ENCODE measurements around the gene PLEKHM3. TPM values are rescaled to one million over a fixed set of nuclear protein-coding genes. Genes with fewer than 3 reads are reported as not detected.

PLEKHM3 gene
- total RNA-seq, 2 experiments from 2014 or later: 11.3 to 11.6 TPM

- Mint-ChIP-seq H3K4me3 (peak overlapping the region; percentile 35), H3K27me3 (peaks cover 27% of the 10 kb centered on the region), H3K4me1 (ENCODE audit: low read depth) (peaks cover 26% of the 10 kb centered on the region), H3K9me3 (no peaks in the 10 kb centered on the region), H3K36me3 (ENCODE audit: low read depth) (peaks cover 10% of the 10 kb centered on the region), H3K27ac (no peak overlapping the region)
- ChIA-PET CTCF (no interaction called here), POLR2A (no interaction called here)
- peaks cover 5 to 6% of the 10 kb centered on the region in 2 experiments for H3K27me3 ChIP-seq (ENCODE audit: control insufficient read depth in 1 of 2, insufficient read depth in 2 of 2, low read length in 2 of 2)
- H3K4me1 ChIP-seq (ENCODE audit: insufficient read depth, low read length): peaks cover 33% of the 10 kb centered on the region
- no peak for TF ChIP-seq CTCF (IDR thresholded peaks at IDR 0.05)
- intact Hi-C loops (cut with DNase I, micrococcal nuclease): no loop called here
- H3K27ac ChIP-seq (ENCODE audit: low read depth in 1 of 2, low read length in 2 of 2): no peak overlapping the region
- no peaks in the 10 kb centered on the region for H3K36me3 ChIP-seq (ENCODE audit: insufficient read depth, low read length)
- DNase-seq: peak in 7 of 14 experiments; percentile 5 to 56 (median 26)
- ATAC-seq (ENCODE audit: poor library complexity): no peak
- no peak overlapping the region for H3K4me3 ChIP-seq (ENCODE audit: low read length)
- peaks cover 0 to 8% of the 10 kb centered on the region in 2 experiments for H3K9me3 ChIP-seq (ENCODE audit: control insufficient read depth in 1 of 2, insufficient read depth in 1 of 2, low read length in 2 of 2)
Observed at GRCh38 chr2:207772081-207772843, 253.1 kb downstream of the PLEKHM3 start.

- no peak overlapping the region for H3K27ac ChIP-seq (ENCODE audit: low read depth in 1 of 2, low read length in 2 of 2)
- peaks cover 10% of the 10 kb centered on the region for H3K36me3 Mint-ChIP-seq (ENCODE audit: low read depth)
- no peaks in the 10 kb centered on the region for H3K36me3 ChIP-seq (ENCODE audit: insufficient read depth, low read length)
- no peak overlapping the region for H3K4me3 ChIP-seq (ENCODE audit: low read length)
- intact Hi-C loops (cut with DNase I, micrococcal nuclease): no loop called here
- peaks cover 11 to 14% of the 10 kb centered on the region in 2 experiments for H3K27me3 ChIP-seq (ENCODE audit: control insufficient read depth in 1 of 2, insufficient read depth in 2 of 2, low read length in 2 of 2)
- no peak for TF ChIP-seq CTCF (IDR thresholded peaks at IDR 0.05)
- no peak for ATAC-seq (ENCODE audit: poor library complexity)
- no peak overlapping the region for H3K27ac Mint-ChIP-seq
- H3K9me3 Mint-ChIP-seq: no peaks in the 10 kb centered on the region
- peaks cover 33% of the 10 kb centered on the region for H3K4me1 Mint-ChIP-seq (ENCODE audit: low read depth)
- DNase-seq: no peak
- peaks cover 0 to 11% of the 10 kb centered on the region in 2 experiments for H3K9me3 ChIP-seq (ENCODE audit: control insufficient read depth in 1 of 2, insufficient read depth in 1 of 2, low read length in 2 of 2)
- ChIA-PET POLR2A (no interaction called here), CTCF (no interaction called here)
- H3K4me1 ChIP-seq (ENCODE audit: insufficient read depth, low read length): peaks cover 40% of the 10 kb centered on the region
- H3K27me3 Mint-ChIP-seq: peaks cover 34% of the 10 kb centered on the region
- peak overlapping the region; percentile 39 for H3K4me3 Mint-ChIP-seq
Observed at GRCh38 chr2:207771421-207771820, 253.9 kb downstream of the PLEKHM3 start.

Other genes with a start within 250 kb of the PLEKHM3 start
- not detected for gene CRYGD, start 99.0 kb upstream of the PLEKHM3 start, total RNA-seq
- not detected for gene CRYGC, start 104.3 kb upstream of the PLEKHM3 start, total RNA-seq
- not detected for gene CRYGB, start 120.6 kb upstream of the PLEKHM3 start, total RNA-seq
- gene CRYGA, start 138.1 kb upstream of the PLEKHM3 start, total RNA-seq: not detected
- not detected for gene C2orf80, start 164.5 kb upstream of the PLEKHM3 start, total RNA-seq
- gene IDH1, start 229.5 kb upstream of the PLEKHM3 start, total RNA-seq: 1 to 10 TPM; 3.0 to 3.4 TPM
- 10 to 100 TPM; 29.3 to 29.9 TPM for gene PIKFYVE, start 240.7 kb upstream of the PLEKHM3 start, total RNA-seq

All from CD4-positive, alpha-beta T cell (primary cell).